ENCODE data around the gene LHFPL3. TPM values are rescaled to one million over a fixed set of nuclear protein-coding genes. Genes with fewer than 3 reads are reported as not detected.

Gene LHFPL3
- total RNA-seq, 1 experiment from 2014 or later: not detected

DNA sequence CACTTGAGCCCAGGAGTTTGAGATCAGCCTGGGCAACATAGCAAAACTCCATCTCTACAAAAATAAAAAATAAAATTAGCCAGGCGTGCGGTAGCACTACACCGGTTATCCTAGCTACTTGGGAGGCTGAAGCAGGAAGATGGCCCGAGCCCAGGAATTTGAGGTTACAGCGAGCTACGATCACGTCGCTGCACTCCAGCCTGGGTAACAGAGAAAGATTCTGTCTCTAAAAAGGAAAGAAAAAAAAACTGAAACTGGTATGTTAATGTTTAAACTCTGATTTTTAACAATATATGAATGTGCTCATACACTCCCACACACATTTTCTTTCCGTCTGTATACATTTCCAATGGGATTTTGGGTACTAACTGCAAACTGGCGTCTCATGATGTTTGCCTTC, 545.0 kb downstream of the LHFPL3 start:
- intact Hi-C loops (cut with micrococcal nuclease): no loop called here
- H3K9me2 ChIP-seq (ENCODE audit: insufficient read depth): no peaks in the 10 kb centered on the region
- no peak for ATAC-seq
- ChIA-PET RAD21 (ENCODE audit: low non-redundant PET in 1 of 2, low total read pairs in 2 of 2, uncharacterized antibody in 2 of 2, unreplicated experiment in 2 of 2) (no interaction called here), POLR2A (no interaction called here), CTCF (interaction anchor here (1.0 to 4.1 kb wide), 2 partner anchors 10 to 11 kb away, joined by 3 to 19 read pairs; no protein-coding TSS in a partner anchor)
- no peaks in the 10 kb centered on the region for H3K27me3 ChIP-seq (ENCODE audit: insufficient read depth, low read length)
- H3K36me3 ChIP-seq (ENCODE audit: control insufficient read depth in 1 of 2, insufficient read depth in 2 of 2, low read length in 2 of 2): no peaks in the 10 kb centered on the region
- H3K9me3 ChIP-seq (ENCODE audit: control insufficient read depth in 1 of 2, insufficient read depth in 1 of 2, low read depth in 1 of 2, low read length in 2 of 2): no peaks in the 10 kb centered on the region
- H3K9ac ChIP-seq (ENCODE audit: low read length): no peak overlapping the region
- no peaks in the 10 kb centered on the region for H3K79me2 ChIP-seq (ENCODE audit: insufficient read depth, low read length)
- H3K4me1 ChIP-seq (ENCODE audit: control insufficient read depth in 1 of 2, insufficient read depth in 2 of 2, low read length in 2 of 2): no peaks in the 10 kb centered on the region
- no peak for TF ChIP-seq POLR2A (IDR thresholded peaks at IDR 0.05; ENCODE audit: borderline replicate concordance, extremely low read depth, insufficient read depth, insufficient read length)
- no peak for TF ChIP-seq EZH2phosphoT487 (IDR thresholded peaks at IDR 0.05; ENCODE audit: borderline replicate concordance)
- TF ChIP-seq POLR2AphosphoS5 (IDR thresholded peaks at IDR 0.05; ENCODE audit: low read depth, low read length): no peak
- TF ChIP-seq, protein P1, sequence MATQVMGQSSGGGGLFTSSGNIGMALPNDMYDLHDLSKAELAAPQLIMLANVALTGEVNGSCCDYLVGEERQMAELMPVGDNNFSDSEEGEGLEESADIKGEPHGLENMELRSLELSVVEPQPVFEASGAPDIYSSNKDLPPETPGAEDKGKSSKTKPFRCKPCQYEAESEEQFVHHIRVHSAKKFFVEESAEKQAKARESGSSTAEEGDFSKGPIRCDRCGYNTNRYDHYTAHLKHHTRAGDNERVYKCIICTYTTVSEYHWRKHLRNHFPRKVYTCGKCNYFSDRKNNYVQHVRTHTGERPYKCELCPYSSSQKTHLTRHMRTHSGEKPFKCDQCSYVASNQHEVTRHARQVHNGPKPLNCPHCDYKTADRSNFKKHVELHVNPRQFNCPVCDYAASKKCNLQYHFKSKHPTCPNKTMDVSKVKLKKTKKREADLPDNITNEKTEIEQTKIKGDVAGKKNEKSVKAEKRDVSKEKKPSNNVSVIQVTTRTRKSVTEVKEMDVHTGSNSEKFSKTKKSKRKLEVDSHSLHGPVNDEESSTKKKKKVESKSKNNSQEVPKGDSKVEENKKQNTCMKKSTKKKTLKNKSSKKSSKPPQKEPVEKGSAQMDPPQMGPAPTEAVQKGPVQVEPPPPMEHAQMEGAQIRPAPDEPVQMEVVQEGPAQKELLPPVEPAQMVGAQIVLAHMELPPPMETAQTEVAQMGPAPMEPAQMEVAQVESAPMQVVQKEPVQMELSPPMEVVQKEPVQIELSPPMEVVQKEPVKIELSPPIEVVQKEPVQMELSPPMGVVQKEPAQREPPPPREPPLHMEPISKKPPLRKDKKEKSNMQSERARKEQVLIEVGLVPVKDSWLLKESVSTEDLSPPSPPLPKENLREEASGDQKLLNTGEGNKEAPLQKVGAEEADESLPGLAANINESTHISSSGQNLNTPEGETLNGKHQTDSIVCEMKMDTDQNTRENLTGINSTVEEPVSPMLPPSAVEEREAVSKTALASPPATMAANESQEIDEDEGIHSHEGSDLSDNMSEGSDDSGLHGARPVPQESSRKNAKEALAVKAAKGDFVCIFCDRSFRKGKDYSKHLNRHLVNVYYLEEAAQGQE (IDR thresholded peaks at IDR 0.05; ENCODE audit: low read depth): no peak
- no peak for TF ChIP-seq CBX3 (IDR thresholded peaks at IDR 0.05; ENCODE audit: low read depth)
- TF ChIP-seq RAD21 (IDR thresholded peaks at IDR 0.05; ENCODE audit: low read depth): no peak
- TF ChIP-seq ZFX (IDR thresholded peaks at IDR 0.05): no peak
- no peak for TF ChIP-seq SRF (IDR thresholded peaks at IDR 0.05; ENCODE audit: low read depth)
- TF ChIP-seq, protein P2, sequence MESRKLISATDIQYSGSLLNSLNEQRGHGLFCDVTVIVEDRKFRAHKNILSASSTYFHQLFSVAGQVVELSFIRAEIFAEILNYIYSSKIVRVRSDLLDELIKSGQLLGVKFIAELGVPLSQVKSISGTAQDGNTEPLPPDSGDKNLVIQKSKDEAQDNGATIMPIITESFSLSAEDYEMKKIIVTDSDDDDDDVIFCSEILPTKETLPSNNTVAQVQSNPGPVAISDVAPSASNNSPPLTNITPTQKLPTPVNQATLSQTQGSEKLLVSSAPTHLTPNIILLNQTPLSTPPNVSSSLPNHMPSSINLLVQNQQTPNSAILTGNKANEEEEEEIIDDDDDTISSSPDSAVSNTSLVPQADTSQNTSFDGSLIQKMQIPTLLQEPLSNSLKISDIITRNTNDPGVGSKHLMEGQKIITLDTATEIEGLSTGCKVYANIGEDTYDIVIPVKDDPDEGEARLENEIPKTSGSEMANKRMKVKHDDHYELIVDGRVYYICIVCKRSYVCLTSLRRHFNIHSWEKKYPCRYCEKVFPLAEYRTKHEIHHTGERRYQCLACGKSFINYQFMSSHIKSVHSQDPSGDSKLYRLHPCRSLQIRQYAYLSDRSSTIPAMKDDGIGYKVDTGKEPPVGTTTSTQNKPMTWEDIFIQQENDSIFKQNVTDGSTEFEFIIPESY (IDR thresholded peaks at IDR 0.05; ENCODE audit: extremely low read depth, insufficient replicate concordance, low read length): no peak
- no peak for TF ChIP-seq FOSL1 (IDR thresholded peaks at IDR 0.05; ENCODE audit: low read depth)
- TF ChIP-seq, protein P3, sequence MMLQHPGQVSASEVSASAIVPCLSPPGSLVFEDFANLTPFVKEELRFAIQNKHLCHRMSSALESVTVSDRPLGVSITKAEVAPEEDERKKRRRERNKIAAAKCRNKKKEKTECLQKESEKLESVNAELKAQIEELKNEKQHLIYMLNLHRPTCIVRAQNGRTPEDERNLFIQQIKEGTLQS (IDR thresholded peaks at IDR 0.05): no peak
- TF ChIP-seq, protein P4, sequence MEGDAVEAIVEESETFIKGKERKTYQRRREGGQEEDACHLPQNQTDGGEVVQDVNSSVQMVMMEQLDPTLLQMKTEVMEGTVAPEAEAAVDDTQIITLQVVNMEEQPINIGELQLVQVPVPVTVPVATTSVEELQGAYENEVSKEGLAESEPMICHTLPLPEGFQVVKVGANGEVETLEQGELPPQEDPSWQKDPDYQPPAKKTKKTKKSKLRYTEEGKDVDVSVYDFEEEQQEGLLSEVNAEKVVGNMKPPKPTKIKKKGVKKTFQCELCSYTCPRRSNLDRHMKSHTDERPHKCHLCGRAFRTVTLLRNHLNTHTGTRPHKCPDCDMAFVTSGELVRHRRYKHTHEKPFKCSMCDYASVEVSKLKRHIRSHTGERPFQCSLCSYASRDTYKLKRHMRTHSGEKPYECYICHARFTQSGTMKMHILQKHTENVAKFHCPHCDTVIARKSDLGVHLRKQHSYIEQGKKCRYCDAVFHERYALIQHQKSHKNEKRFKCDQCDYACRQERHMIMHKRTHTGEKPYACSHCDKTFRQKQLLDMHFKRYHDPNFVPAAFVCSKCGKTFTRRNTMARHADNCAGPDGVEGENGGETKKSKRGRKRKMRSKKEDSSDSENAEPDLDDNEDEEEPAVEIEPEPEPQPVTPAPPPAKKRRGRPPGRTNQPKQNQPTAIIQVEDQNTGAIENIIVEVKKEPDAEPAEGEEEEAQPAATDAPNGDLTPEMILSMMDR (IDR thresholded peaks at IDR 0.05 in 2 of 3, conservative IDR thresholded peaks at IDR 0.05 in 1 of 3; ENCODE audit: borderline replicate concordance in 1 of 3, insufficient read depth in 1 of 3, low read depth in 2 of 3, low read length in 2 of 3): no peak
- no peak for TF ChIP-seq JUND (IDR thresholded peaks at IDR 0.05)
- no peak overlapping the region for H3K4me3 ChIP-seq (replicated peaks in 1 of 2; ENCODE audit: low read depth in 1 of 2, low read length in 2 of 2)
- H2AFZ ChIP-seq (ENCODE audit: low read depth, low read length, poor library complexity, severe bottlenecking): no peak overlapping the region
- H3K4me2 ChIP-seq (ENCODE audit: low read length): no peak overlapping the region
- no peak overlapping the region for H3K27ac ChIP-seq (ENCODE audit: low read depth, low read length)
- no peak for DNase-seq (ENCODE audit: low read depth, low spot score)
- H4K20me1 ChIP-seq (ENCODE audit: insufficient read depth): no peaks in the 10 kb centered on the region
- no TSS peak for BruUV-seq (replicated peaks)
